AG10803 (cell line): ENCODE measurements around the gene VGLL4.

ENCODE experiments used
- DNase-seq: peaks from one replicate; pipeline ENCODE4 v3.0.0; 2010; ENCODE audit warnings: low read depth
- H3K4me3 ChIP-seq: 2 replicates; pipeline ENCODE4 v1.5.1; 2011; ENCODE audit warnings: mild to moderate bottlenecking, low read length, control low read depth
- CTCF ChIP-seq: conservative IDR thresholded peaks from 2 replicates; pipeline ENCODE4 v1.5.1; 2011; ENCODE audit warnings: mild to moderate bottlenecking, low read length, control low read depth, inconsistent platforms

VGLL4 gene

GRCh38 chr3:11641683-11642430 lies 1.9 kb downstream of the VGLL4 start:
- peak overlapping the region; percentile 92 for H3K4me3 ChIP-seq
- no peak for TF ChIP-seq CTCF
- DNase-seq, result peak; percentile 82

GRCh38 chr3:11641316-11641682 lies 2.4 kb downstream of the VGLL4 start:
- DNase-seq, result peak; percentile 74
- 0 out of 2 replicates have a peak, but pooled peaks have one; percentile 6 for TF ChIP-seq CTCF
- H3K4me3 ChIP-seq, result peak overlapping the region; percentile 92

- DNase-seq, result no peak
- no peak for TF ChIP-seq CTCF
- H3K4me3 ChIP-seq, result peak overlapping the region; percentile 92
Observed at GRCh38 chr3:11640009-11640673, 3.6 kb downstream of the VGLL4 start.

GRCh38 chr3:11638495-11639358 lies 5.0 kb downstream of the VGLL4 start:
- peak; percentile 45 for DNase-seq
- H3K4me3 ChIP-seq, result peak overlapping the region; percentile 47
- TF ChIP-seq CTCF, result no peak

- no peak for TF ChIP-seq CTCF
- peak overlapping the region; percentile 47 for H3K4me3 ChIP-seq
- peak; percentile 98 for DNase-seq
Observed at GRCh38 chr3:11637901-11638458, 5.7 kb downstream of the VGLL4 start.

GRCh38 chr3:11636394-11636770 lies 7.3 kb downstream of the VGLL4 start:
- DNase-seq, result no peak
- no peak overlapping the region for H3K4me3 ChIP-seq
- no peak for TF ChIP-seq CTCF
